ENCODE data around the gene WEE2.
"Not testable (repeated sequence)": the region's sequence is repeated elsewhere in the genome, so short reads cannot be mapped to it uniquely, and the experiment has no call there.

The WEE2 gene

DNA sequence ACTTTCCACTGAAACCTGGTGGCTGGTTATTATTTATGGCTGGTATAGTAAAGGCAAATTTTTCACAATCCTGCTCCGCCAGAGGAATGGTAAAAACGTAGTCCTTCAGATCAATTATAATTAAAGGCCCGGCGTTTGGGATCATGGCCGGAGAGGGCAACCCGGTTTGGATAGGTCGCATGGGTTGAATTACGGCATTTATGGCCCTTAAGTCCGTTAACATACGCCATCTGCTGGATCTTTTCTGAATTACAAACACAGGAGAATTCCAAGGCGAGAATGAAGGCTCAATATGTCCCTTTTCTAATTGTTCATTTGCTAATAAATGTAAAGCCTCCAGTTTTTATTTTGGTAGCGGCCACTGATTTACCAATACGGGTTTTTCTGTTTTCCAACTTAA is 44.5 kb downstream of the WEE2 start:
- TF ChIP-seq, protein P1, sequence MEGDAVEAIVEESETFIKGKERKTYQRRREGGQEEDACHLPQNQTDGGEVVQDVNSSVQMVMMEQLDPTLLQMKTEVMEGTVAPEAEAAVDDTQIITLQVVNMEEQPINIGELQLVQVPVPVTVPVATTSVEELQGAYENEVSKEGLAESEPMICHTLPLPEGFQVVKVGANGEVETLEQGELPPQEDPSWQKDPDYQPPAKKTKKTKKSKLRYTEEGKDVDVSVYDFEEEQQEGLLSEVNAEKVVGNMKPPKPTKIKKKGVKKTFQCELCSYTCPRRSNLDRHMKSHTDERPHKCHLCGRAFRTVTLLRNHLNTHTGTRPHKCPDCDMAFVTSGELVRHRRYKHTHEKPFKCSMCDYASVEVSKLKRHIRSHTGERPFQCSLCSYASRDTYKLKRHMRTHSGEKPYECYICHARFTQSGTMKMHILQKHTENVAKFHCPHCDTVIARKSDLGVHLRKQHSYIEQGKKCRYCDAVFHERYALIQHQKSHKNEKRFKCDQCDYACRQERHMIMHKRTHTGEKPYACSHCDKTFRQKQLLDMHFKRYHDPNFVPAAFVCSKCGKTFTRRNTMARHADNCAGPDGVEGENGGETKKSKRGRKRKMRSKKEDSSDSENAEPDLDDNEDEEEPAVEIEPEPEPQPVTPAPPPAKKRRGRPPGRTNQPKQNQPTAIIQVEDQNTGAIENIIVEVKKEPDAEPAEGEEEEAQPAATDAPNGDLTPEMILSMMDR (IDR thresholded peaks at IDR 0.05; ENCODE audit: insufficient read depth, low read depth, low read length, missing control alignments) = peak; percentile 35
- DNase-seq (ENCODE audit: low read depth) = peak; percentile 15
- no peak overlapping the region for H3K4me3 ChIP-seq (ENCODE audit: low read length)

DNA sequence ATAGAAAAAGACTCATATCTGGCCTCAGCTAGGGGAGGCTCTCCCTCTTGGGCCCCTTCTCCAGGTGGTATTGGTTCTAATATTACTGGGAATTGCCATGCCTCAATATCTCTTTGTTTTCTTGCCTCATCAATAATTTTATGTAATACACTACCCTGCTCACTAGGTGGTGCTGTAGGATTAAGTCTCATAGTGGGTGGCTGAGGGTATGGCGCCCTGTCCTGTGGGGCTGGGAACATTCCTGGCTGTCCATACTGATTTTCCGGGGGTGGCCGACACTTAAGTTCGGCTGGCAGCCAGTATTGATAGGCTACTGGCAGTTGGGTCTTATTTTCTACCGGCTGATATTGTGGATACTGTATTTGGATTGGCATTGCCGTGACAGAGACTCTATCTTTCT is 46.8 kb downstream of the WEE2 start:
- DNase-seq (ENCODE audit: low read depth) = peak; percentile 50
- TF ChIP-seq, protein P1 (IDR thresholded peaks at IDR 0.05; ENCODE audit: insufficient read depth, low read depth, low read length, missing control alignments) = peak; percentile 42
- no peak overlapping the region for H3K4me3 ChIP-seq (ENCODE audit: low read length)

DNA sequence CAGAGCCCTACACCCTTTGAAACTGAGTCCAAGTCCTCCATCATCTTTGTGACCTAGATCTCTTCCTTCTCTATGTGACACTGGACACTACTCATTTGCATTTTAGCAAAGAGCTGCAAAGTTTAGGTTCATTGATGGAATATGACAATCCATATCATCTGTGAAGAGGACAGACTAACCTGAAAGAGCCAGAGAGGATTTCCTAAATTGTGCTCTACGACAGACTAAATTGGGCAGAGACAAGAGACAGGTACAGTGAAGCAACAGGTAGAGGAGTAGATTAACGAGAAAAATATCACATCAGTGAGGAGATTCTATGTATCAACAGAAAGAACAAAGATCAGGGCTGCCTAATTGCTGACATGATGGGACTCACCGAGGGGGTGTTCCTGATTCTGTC is 55.6 kb downstream of the WEE2 start, which contains the start of gene TAS2R3:
Gene TAS2R3 (plus strand): TSS at position 301 of the 400 bp plus-strand sequence. CDS start 62 bp downstream, at position 363.
- no peak for DNase-seq (ENCODE audit: low read depth)
- TF ChIP-seq, protein P1 (IDR thresholded peaks at IDR 0.05; ENCODE audit: insufficient read depth, low read depth, low read length, missing control alignments) = no peak
- no peak within 1 kb of the TSS for H3K4me3 ChIP-seq (ENCODE audit: low read length)

- H3K4me3 ChIP-seq (ENCODE audit: low read length); DNase-seq (ENCODE audit: low read depth): not testable (repeated sequence)
These were observed 62.0 kb downstream of the WEE2 start for GRCh38 chr7:141770083-141770583.

DNA sequence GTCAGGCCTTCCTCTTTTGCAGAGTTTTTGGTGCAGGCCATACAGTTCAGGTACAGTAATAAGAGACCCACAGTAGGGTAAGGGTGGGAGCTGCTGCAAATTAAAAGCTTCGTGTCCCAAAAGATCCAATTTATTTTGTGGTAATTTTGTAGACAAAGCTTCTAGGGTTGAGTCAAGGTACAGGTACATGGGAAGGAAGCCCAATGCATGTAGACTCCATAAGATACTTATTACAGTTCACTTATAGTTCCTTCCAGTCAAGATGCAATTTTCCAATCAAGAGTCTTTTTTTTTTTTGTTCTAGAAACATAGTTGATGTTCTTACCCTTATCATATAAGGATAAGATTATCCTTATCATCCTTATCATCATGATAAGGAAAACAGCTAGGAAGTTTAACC is 68.2 kb downstream of the WEE2 start, which contains the start of gene TAS2R4:
Gene TAS2R4 (plus strand): TSS at position 301 of the 400 bp plus-strand sequence. CDS start 1,815 bp downstream, outside the sequence.
- TF ChIP-seq, protein P1 (IDR thresholded peaks at IDR 0.05; ENCODE audit: insufficient read depth, low read depth, low read length, missing control alignments) = no peak
- no peak within 1 kb of the TSS for H3K4me3 ChIP-seq (ENCODE audit: low read length)

More for the DNA sequence above, 68.2 kb downstream of the WEE2 start, which contains the start of gene TAS2R4:
- no peak for DNase-seq (ENCODE audit: low read depth)
